HG03025 (cell line): ENCODE measurements around the gene FGFBP3.
"Not testable (repeated sequence)": the region's sequence is repeated elsewhere in the genome, so short reads cannot be mapped to it uniquely, and the experiment has no call there.

Source experiments
- ATAC-seq: cut with Tn5 transposase; IDR thresholded peaks from one replicate; pipeline ENCODE4 v1.9.1; 2021; ENCODE audit warnings: mild to moderate bottlenecking, moderate library complexity; ENCODE audit not compliant: unreplicated experiment, low FRiP score

Gene FGFBP3

DNA sequence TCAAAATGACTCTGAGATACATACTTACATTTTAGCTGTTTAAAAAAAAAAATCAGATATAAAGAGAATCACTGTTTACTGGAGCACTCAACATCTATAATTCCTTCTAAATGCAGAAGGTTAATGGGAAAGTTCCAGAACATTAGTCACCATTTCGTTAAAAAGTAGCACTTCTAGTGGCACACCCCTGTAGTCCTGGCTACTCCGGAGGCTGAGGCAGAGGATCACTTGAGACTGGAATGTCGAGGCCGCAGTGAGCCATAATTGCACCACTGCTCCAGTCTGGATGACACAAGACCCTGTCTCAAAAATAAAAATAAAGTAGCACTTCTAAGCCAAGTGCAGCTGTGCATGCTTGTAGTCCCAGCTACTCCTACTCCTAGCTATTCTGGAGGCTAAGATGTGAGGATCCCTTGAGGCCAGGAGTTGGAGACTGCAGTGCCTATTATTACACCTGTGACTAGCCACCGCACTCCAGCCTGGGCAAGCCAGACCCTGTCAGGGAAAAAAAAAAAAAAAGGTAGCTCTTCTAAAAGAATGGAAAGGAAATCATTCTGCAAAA lies 2.2 kb downstream of the FGFBP3 start:
- no peak for ATAC-seq

DNA sequence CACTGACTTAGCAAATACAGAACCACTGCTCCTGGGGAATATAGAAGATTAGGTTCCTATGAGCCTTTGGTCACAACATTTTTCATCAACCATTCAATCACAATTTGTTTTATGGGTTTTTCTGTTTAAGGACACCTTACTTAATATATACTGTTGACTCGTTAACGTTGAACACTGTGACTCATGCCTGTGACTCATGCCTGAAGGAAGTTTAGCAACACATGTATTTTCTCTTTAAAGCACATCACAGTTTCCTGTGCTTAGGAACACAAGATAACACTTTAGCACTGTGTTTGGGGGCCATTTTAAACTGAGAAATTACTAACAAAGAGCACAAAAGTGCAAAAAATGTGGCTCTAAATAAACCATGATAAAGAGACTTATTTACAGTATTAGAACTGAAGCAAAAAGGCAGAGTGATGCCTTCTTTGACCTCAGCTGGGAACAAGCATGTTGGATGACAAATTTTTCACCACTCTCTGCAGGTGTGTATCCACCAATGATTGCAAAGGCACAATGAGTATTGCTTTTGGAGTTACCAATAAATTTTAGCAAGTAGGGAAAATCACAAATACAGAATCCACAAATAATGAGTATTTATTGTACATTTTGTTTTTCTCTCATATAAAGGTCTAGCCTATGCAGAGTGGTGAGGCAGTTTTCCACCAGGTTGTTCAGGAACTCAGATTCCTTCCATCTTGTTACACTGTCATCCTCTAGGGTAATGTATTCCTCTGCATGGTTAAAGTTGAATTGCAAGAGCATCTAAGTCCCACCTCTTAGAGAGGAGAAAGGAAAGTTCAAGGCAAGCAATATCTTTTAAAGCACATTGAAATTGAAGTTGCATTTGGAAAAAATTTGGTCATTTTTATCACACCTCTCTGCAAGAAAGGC lies 7.3 kb downstream of the FGFBP3 start:
- ATAC-seq, result no peak

DNA sequence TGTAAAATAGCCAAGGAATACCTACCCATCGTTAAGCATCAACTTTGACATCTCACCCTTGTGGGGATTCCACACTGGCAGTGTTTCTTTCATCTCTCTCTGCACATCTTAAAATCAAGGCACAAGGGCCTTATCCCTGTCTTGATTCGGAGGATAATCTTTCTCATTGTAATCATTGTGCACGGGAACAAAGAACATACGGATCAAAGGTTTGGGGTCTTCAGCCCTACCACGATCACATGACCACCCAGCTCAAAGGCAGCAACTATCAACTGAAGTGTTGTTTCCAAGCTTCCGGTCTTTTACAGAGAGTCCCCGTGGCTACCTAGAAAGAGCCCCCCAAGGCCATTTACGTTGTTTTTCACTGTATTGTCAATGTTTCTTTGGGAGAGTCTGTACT lies 11.9 kb downstream of the FGFBP3 start:
- no peak for ATAC-seq

DNA sequence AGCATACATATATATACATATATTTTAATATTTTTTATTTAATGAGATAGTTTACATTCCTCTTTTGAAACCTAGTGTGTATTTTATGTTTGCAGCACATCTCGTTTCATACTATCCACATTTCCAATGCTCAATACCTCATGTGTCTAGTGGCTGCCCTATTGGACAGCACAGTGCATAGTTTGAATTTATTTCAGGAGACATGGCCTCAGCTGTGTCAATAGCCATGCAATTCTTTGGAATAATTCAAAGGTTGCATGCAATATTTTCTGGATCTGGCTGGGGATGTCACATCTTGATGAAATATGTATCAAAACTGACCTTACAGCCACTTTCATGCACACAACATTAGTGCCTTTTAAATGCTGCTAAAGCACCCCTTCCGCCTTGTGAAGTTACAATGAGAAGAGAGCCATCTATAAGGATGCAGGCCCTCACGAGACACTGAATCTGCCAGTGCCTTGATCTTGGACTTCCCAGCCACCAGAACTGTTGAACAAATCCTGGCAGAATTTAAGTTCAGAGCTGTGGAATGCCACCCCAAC lies 13.0 kb downstream of the FGFBP3 start:
- no peak for ATAC-seq

DNA sequence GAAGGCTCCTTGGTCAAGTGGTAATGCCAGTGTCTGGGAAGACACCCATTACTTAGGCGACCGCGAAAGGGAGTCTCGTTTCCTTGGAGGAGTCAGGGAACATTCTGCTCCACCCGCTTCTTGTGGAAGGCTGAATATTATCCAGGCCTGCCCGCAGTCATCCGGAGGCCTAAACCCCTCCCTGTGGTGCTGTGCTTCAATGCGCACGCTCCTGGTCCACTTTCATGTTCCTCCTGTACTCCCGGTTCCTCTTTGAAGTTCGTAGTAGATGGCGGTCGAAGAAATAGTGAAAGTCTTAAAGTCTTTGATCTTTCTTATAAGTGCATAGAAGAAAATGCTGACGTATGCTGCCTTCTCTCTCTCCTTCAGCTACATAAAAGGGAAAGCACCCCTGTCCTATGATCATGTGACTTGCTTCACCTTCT lies 15.0 kb downstream of the FGFBP3 start:
- not testable (repeated sequence) for ATAC-seq

DNA sequence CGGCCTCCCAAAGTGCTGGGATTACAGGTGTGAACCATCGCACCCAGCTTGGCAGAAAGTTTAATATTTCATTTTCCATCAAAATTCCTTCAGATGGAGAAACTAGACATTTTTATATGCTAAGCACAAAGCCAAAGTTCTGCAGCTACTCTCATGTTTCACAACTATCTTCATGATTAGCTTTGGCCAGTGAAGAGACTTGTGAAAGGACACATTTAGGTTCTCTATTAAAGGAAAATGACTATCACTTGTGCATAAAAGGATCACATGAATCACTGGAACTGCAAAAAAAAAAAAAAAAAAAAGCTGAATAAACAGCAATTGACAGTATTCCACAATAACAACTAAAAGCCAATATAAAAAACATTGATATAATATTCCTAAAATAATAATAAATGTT lies 16.2 kb downstream of the FGFBP3 start:
- ATAC-seq, result no peak

DNA sequence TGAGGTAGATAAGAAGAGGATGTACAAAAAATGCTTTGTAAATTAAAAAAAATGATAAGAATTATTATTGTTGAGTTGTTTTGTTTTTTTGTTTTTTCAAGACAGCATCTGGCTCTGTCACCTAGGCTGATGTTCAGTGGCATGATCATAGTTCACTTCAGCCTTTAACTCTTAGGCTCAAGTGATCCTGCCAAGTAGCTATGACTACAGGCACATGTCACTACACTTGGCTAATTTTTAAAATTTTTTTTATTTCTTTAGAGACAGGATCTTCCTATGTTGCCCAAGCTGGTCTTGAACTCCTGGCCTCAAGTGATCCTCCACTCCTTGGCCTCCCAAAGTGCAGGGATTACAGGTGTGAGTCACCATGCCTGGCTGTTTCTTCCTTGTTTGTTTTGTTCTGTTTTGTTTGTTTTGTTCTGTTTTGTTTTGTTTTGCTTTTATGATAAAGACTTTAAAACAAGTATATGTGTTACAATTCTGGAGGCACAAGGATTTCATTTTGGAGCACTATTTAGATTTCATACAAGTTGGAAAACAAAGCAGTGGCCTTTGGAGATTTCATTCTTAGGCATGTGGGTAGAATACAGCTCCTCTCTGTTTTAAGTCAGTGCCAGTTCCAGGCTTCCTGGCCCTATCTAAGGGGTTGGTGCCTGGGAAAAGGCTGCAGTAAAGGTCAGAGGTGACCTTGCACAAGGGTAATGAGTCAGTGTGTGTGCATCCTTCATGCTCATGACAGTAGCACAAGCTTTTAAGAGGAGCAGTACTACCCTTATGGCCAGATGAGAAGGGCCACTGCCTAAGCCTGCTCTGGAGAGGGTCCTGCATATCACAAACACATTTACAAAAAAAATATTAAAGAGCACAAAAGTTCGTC lies 17.9 kb downstream of the FGFBP3 start:
- no peak for ATAC-seq

DNA sequence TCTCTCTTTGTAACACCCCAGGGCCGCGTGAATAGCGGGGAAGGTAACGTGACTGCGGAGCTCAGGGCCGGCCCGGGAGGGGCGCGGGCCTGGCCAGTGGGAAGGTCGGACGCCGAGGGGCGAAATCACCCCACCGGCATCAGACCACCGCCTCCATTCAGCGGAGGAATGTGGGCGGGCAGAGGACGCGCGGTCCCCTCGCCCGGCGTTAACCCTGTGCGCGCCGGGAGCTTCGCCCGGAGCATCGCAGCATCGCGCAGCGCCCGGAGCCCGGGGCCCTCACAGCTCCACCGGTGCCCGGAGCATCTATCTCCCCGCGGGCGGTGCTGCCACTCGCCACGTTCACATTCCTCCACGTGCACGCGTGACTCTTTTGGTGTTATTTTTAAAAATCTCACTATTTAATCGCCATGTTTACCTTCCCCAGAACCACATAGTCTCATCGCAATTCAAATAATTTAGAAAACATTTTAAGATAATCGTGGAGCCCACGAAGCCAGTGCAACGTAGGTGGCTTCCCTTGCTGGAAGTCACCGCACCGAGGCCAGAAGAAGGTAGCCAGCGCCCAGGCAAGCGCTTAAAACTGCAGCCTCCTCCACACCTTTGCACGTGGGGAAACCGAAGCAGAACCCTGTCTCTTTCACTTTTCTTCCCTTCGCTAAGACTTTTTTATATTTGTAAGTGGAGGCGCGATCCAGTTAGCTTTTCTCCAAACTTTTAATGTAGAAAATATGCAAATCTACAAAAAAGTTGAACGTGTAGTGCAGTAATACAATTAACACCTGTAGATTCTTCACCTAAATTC lies 21.8 kb downstream of the FGFBP3 start:
- ATAC-seq, result no peak

DNA sequence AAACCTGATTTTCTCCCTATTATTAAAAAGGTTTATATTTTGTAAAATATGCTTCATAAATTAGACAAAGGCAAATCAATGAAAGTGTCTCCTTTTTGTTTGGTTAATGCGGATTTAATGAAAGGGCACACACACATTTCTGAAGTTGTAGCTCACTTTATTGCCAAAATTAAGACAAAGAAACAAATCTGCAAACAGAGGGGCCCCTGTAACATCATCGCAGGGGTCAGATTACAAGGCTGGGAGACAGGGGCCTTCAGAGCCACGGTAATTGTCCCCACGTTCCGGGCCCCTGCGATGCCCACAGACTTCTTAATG lies 22.4 kb downstream of the FGFBP3 start:
- ATAC-seq, result no peak

DNA sequence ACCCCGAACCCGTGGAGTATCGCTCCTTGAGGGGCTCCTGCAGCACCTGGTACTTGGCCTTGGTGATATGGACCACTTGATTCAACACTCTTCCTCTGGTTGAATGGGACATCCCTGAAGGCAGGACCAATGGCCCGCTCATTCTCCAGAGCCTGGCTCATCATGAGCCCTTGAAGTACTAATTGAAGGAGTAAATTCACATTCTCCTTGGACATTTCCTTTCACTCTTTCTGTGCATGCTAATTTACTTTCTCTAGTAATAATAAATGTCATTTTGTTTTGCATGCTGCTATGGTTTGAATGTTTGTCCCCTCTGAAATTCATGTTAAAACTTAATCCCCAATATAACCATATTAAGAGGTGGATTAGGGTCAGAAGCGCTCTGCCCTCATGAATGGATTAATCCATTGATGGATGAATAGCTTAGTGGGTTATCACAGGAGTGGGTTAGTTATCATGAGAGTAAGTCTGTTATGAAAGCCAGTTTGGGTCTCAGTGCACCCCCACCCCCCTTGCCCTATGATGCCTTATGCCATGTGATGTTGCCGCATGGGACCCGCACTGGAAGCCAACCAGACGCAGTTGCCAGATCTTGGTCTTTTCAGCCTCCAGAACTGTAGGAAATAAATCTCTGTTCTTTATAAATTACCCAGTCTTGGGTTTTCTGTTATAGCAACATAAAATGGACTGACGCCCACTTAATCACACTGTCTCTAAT lies 23.8 kb downstream of the FGFBP3 start:
- ATAC-seq, result no peak

DNA sequence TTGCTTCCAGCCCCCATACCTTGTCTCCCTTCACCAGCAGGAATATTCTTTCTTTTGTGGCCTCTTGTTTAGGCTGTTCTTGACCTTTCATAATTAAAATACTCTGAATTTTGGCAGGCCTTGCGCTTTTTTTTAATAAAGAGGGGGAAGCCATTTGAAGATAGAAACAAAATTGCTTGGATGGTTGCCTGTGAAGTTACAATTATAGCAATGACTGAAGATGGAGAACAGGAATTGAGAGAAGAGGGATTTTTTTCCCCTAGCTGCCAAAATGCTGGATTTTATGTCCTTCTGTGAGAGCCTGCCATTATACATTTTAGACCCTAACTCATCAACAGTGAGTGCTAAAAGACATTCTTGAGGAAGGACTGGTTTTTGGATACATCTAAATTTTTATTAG lies 24.8 kb downstream of the FGFBP3 start:
- ATAC-seq, result no peak

DNA sequence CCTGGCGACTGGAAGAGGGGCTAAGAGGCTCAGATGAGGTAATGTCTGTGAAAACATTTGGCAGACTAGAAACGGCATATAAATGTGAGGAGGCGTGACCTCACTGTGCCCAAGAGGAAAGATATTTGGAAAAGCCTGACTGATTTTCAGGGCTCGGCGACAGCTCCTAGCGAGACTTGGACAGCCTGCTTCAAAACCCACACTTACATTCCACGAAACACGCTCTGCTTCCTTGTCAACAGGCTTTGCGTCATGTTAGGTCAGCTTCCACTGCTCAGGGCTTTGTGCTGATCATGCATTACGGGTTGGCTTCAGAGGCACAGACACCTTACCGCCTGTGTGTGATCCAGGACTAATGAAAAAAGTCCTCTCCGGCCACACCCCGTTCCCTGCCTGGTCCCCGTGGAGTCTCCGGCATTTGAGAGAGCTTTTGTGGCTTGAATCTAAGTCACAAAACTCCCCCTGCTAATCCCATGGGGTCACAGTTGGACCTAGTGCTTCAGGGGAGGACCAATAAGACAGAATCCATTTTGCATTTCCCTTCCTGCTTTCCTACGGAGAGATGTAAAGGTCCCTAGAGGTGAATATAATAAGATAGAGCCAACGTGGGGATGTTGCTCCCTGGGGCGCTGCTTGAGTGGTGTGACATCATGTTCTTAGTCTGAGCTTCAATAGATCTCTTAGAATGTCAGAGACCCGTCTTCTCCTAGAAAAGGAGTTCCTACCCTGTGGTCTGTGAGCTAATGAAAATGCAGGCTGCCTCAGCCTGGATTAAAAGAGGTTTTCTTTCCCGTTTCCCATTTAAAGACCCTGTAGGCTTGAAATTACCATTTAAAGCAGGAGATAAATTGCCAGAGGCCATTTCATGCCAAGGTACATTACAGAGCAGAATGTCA lies 25.5 kb downstream of the FGFBP3 start:
- ATAC-seq, result no peak

DNA sequence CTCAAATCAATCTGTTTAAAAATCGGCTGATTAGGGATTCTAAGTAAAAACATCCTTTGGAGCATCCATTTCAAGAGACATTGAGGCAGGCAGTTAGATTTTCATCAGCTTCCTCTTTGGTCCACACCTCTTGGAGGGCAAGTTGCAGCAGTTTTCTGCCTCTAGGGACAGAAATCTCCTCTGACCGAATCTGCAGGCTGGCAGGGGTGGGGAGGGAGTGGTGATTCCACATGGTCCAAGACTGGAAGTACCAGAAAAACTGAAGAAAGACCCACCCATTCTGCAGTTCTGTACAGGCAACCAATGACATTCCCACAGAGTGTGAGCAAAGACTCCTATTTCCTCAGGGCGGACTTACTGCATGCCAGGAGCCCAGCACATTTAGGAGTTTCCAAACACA lies 29.0 kb downstream of the FGFBP3 start:
- no peak for ATAC-seq

DNA sequence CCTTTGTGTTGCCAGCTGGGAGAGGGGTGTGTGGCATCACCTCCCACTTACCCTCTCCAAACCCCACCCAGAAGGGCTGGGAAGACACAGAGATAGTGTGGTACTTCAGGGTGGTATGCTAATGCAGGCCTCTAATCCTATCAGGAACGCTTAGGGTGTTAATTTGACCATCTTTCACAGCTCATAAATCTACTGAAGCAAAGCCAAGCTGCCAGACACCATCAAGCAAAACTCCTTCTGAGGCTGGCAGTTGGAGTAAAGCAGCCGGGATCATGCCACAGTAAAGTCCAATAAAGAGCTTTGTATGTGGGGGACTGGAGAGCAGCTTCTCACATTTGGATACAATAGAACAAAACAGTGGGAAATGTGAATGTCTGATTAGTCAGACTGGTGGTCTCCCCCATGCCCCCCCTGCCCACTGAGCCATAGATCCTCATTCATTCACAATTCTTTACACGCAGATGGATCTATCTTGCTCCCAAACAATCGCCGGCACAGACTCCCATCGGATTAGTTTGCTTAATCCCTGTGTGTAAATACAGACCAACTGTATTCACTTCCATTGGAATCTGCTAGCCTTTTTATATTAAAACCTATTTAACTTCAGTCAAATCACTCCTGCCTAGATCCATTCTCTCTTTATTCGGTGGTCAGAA lies 29.6 kb downstream of the FGFBP3 start:
- no peak for ATAC-seq

DNA sequence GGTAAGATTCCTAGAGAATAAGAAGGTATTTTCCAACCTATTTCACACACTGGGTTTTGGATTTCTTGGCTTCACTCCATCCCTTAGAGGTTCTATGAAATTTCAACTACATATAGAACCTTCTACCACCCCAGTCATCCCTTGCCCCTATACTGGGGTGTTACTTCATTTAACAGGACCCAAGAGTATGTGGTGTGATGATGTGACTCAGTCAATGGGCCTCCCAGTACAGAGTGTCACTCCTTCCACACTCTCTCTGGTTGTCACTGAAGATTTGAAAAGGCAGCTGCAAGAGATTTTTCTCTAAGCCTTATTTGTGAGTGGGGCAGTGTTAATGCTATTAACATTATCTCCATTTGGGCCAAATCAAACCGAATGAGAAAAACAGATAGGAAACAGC lies 33.5 kb downstream of the FGFBP3 start:
- ATAC-seq, result no peak

DNA sequence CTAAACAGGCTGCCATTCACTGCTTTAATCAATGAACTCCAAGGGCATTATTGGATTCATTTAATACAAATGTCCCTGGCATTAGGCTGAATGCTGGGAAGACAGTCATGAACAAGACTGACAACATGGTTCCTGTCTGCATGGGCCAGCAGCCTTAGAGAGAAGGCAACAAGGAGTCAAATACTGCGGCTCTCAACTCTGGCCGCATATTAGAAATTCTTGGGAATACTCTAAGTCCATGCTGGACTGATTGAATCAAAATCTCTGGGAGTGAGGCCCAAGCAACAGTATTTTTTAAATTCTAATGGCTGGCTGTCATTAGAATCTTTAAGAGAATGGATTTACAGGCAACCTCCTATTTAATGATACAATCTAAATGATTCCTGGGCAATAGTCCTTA lies 34.1 kb downstream of the FGFBP3 start:
- no peak for ATAC-seq

DNA sequence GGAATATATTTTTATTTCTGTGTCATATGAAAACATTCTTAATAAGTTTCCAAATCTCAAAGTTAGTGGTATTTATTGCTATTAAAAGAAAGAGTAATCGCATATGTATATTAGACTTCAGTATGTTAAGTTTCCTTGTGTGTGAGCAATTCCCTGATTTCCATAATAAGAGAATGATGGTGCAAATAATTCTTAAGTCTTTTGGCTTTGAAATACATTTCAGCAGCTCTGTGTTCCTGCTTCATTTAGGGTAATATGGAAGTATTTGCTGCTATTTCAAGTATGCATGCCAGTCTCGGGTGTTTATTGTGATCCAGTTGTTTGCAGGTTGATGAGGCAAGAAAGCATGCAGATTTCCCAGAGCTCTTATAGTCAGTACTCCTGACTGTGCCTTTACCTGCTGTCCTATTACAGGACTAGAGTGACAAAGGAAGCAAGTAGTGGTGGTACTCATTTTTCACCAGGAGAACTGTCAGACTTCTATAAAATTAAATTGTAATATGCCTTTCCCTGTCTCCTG lies 43.7 kb downstream of the FGFBP3 start:
- no peak for ATAC-seq

DNA sequence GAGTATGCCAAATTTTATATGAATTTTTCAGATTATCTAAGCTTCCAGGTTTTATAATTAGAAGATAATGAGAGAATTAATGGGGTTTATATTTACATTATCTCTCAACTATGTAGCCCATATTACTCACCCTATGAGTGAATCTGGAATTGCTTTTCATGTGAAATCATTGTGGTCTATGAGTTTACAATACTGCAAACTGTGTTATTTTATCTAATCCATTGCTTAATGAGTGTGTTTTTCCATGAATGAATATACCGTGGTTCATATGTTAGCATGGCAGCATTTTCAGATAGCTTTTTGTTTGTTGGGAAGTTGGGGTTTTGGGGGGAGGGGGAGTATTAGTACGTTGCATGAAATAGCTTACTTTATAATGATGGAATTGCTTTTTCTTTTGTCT lies 44.5 kb downstream of the FGFBP3 start:
- no peak for ATAC-seq
